SKM-1 (cell line): ENCODE results near the gene DMD.

Source experiments
- DNase-seq: peaks from one replicate; lab custom pipeline; 2025; ENCODE audit not compliant: unreplicated experiment; lab: John Stamatoyannopoulos, UW

DMD gene

DNA sequence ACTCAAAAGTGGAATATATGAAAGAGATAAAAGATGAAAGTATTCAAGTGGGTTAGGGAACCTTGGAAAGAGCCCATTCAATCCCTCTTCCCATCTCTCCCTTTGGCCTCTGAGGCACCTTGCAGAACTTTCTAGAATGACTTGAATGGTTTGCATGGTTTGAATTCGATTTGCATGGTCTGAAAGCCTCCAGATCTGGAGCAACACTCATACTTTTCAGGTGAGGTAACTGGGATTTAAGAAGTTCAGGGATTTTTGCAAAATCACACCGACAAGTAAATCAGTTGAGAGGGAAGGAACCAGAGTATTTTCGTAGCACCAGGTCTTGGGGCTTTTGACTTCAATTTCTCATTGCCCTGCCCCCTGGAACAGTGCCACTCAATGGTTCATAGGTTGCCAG is 1663.5 kb downstream of the DMD start:
- DNase-seq = no peak

DNA sequence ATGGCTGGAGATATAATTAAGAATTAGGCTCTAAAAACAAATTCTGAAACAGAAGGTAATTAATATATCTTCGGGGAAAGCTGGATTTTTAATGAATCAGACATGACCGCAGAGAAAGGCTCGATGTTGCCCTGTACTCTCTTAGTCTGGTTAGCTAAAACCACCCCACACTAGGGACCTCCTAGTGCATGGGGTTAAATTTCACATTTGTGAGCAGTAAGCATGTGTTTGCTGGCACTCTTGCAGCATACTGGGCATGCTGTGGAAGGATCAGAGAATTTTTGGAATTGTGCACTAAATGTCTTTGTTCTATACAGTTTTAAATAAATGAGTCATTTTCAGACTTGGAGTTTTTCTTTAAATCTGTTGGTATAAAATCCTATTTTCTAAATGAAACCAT is 1663.9 kb downstream of the DMD start:
- no peak for DNase-seq

DNA sequence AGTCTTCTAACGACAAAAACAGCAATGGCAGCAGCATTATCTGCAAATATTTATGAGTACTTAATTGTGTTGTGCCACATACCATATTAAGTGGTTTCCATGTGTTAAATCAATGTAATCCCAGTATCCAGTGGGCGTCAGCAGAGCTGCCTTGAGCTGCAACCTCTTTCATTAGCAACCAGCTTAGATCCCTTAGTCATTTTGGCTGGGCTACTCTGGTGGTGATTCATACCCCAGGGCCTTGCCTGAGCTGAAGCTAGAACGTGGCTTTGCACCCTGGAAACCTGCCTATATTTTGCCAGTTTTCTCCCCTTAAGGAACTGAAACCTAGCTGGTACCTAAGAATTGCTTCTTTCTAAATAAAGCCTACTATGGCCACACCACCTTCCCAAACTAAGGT is 1665.2 kb downstream of the DMD start:
- no peak for DNase-seq

DNA sequence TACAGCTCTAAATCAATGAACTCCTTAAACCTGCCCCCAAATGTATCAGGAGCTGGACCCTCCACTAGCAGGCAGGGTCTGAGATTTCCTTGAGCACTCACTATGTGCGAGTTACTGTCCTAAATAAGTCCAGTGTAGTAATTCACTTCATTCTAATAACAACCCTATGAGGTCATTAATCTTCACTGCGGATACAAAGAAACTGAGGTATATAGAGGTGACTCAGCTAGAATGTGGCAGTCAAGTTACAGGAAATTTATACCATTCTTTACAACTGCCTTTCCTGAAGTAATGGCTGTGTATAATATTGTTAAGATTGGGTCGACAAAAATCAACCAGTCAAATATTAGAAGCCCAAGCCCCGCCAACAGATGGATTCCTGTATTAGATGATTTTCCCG is 1665.6 kb downstream of the DMD start:
- no peak for DNase-seq

DNA sequence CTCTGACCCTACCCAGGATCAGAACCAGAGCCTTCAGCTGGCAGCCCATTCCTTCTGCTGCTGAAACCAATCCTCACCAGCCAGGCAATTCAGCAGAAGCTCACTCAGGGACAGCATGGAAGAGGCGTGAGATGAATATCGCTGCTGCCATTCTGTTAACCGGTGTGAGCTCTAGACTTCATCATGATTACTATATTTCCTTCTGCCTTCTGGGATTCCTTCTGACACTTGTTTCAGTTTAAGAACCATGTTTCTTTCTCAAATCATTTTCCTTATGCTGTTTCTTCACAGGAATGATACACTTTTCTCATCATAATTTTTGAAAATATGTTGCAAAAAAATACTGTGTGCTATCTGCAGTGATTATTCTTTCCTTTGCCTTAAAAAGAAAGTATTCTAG is 1666.2 kb downstream of the DMD start:
- DNase-seq = no peak

DNA sequence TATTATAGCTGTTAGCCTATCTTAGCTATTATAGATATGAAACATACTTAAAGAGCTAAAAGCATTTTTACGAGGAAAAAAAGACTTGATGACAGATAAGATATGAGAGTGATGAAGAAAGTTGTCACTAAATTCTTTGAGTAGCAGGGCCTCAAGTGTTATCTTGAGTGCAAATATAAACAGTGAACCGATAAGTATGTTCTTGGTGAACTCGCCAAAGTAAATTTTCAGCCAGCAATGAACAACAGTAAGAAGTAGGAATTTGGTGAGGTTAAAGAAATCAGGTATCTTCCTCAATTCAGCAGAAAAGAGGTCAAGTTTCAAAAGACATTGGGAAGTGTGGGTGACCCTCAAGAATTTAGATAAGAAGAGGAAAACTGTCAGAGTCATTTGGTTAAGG is 1667.7 kb downstream of the DMD start:
- no peak for DNase-seq

DNA sequence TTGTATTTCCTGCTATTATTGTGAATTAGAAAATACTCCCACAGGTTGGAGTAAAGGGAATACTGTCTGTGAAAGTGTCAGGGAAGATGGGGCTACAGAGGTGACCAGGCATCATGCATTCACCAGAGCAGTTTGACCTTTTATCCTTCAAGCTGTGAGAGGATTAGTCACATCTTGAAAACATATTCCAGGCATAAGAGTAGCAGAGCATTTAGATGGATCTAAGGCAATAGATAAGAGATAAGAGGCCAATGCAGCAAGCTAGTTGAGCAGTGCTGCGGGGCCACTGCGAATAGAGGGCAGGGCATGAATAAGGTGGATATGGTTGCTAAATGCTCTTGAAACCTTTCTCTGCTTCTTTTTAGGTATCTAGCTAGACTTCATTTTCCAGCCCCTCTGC is 1668.8 kb downstream of the DMD start:
- DNase-seq = no peak

DNA sequence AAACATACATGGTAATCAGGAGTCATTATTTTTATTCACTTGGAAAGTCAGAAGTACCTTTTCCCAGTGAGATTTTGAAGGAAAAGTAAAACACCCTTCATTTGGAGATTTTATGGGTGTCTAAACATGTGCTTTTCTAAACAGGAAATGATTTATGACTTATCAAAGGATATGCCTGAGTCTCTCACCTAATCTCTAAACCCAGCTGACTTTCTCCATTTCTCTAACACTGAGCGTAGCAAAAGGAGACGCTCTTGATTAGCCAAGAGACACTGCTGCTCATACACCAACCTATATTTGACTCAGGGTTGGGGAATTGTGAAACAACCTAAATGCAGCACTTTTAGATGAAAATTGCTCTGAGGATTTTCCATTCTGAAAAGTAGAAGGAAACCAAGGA is 1671.0 kb downstream of the DMD start:
- DNase-seq = no peak

DNA sequence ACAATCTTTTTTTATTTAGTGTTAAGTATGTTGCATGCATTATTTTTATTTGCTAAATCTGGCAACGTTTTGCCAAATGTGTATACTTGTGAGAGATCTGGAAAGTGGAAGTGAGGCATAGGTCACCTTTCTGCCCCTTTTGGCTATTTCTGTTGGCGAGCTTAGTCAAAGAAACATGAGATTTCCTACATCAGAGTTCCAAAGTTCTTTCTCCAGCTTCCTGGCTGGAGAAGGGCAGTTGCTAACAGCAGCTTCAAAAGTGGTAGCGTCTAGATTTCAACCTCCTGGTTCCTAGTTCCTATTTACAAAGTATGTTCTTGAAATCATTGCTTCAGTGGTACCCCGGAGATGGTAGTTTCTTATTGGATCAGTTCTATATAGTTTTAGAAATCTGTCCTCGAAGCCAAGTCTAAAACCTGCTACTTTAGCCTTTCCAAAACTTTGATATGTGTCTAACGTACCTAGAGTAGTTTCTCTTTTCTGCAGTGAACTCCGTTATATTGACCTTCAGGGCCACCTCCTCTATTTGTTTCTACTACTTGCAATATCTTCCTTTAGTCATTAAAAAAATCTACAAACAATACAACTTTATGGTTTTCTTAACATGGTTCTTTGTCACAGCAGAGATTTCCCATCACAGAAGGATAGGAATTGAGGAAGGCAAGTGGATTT is 1683.8 kb downstream of the DMD start:
- DNase-seq = no peak

DNA sequence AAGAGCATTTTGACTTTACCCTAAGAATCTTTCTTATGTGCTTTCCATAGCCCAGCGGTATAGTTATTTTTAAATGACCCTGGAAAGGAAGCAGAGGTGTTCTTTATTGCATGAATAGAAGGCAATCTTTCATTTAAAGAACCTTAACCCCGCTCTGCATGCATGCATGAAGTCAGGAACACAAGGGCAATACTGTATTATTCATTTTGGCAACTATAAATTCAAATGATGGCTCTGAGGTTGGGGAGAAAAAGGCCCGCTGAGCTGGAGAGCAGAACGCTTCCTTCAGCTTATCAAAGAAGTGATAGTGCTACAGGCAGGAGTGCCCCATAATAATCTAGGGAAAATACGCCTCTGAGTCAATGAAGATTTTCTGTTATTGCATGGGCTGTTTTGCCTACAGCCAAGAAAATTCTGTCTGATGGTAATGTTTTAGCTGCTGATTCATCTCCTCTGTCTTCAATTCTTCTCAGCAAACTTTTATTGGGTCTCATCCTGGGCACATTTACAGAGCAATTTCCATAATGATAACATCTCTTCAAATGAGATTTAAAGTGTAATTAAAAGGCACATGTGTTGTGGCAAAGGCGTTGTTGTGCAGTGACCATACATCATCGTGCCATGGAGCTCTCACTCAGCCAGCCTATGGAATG is 1687.3 kb downstream of the DMD start:
- DNase-seq = no peak

DNA sequence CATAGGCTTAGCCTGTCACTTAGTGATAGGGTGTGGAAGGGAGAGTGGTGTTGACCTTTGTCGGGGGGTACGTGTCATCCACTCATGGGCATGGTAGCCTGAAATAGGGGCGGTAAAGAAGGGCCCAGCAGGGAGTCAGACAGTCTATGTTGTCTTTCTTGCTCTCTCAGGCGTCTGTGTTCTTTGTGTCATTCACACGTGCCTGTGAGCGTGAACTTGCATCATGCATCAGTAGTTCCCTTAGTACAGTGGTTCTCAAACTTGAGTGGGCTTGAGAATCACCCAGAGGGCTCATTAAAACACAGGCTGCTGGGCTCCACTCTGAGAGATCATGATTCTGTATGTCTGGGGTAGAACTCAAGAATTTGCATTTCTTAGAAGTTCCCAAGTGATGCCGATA is 1688.6 kb downstream of the DMD start:
- no peak for DNase-seq

DNA sequence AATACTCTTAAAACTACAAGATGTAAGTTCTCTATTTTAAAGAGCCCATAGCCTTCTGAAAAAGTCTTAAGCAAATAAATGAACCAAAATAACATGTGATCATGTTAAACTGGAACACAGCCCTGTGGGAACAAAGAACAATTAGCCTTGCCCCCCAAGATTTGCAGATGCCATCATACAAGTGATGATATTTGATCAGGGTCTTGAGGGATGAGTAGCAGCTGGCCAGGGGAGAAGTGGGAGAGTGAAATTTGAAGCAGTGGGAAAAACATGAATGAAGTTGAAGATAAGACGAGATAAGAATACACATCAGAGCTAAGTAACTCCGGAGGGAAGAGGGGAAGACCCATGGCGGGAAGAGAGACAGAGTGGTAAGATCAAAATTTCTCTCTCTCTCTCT is 1689.4 kb downstream of the DMD start:
- DNase-seq = no peak

DNA sequence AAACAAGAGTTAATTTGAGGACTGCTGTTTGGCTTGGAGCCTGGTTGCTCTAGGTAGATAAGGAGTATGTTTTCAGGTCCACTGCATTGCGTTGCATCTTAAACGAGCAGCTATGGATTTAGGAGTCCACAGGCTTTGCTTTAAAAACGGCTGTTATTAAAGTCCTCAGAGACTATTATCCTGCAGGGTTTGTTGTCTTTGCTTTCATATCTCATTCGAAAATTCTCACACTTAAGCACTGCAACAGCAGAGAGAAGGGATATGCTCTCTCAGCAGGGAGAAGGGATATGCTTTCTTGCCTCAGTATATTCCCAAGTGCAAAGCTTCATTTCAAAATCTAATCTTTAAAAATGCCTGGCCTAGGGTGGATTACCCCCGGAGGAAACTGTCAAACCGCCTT is 1694.8 kb downstream of the DMD start:
- no peak for DNase-seq

DNA sequence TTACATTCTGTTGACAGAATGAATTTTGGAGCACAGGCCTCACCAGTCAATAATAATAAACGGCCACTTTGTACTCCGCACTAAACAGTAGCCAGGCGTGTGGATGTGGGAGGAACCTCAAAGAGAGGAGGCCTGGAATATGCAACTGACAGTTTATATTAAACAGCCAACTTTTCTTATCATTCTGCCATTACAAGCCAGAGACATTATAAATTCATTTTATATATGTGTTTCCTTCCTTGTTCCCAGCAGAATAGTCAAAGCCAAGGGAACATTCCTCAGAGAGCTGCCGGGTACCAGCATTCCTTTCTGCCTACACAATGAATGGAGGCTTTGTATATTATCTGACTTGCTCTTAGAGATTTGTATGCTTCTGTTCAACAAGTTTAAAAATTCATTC is 1703.0 kb downstream of the DMD start:
- DNase-seq = no peak

DNA sequence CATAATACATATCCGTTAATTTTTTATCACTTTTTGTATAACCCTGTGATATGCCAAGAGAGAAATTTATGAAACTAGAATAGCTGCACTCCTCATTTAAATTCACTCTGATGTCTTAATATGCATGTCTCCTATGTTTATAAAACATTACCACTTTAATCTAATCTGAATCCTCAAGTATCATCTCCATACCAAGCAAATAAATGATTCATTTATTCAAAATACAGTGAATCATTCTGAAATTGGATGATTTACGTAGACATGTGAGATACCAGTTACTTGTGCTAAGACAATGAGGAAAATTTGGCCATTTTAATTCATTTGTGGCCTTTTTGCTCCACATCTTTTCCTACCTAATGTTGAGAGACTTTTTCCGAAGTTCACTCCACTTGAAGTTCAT is 1704.4 kb downstream of the DMD start:
- no peak for DNase-seq

DNA sequence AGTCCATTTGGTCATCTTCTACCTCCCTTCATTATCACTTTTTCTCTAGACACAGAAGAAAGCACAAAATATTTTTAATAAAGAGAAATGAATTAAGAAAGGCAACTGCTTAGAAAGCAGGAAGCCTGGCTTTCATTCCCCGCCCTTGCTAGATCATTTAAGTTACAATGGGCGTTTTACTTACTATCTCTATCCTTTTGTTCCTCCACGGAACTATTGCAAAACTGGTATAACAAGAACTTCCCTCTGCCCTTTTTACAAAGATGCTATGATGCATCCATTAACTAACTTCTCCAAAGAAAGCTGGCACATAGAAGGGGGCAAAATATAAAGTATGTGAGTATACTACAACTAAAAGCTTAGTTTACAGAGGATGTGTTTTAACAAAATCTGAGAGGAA is 1705.0 kb downstream of the DMD start:
- DNase-seq = no peak

DNA sequence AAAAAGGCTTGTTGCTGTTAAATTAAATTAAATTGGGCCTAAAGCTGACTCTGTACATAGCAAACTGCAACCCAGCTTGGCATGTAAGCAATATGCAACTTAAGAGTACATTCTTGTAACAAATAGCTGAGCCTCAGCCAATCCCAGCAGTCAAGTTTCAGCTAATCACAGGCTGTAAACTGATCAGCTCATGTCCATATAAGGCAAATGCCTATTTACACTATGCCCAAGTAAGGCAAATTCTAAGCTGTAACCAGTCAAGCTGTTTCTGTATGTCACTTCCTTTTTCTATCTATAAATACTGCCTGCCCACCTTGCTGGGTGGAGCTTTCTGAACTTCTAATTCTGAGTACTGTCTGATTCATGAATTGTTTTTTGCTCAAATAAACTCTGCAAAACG is 1710.4 kb downstream of the DMD start:
- DNase-seq = no peak

DNA sequence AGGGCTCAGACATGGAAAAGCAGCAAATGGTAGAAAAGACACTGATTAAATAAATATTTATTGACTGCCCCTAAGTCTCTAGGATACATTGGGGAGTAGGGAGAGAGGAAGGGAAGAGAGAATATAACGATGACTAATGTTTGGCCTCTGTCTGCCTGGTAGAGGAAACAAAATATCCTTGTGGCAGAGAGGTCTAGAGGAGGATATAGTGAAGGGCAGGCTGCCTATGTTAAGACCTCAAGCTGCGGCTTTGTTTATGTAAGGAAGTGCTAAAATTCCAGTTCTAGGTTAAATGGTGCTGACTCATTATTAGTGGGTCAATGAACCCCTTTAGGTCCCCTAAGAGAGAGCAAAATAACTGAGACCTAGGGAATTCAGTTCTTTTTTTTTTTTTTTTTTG is 1712.2 kb downstream of the DMD start:
- no peak for DNase-seq

DNA sequence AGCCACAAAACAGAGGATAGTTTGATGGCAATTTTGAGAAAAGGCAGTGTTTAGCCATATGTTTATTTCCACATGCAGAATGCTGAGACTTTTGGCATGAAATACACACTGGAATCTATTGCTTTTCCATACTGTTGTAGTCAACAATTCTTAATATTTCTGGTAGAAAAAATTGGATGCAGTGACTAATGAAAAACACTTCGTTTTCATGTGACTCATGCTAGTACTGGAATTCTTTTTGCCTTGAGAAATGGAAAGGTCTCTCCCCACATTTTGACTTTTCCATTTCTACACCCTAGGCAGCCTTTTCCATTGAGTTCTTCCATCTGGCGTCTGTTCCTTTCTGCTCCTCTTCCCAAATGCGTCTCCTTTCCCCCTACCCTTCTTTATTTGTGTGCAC is 1714.3 kb downstream of the DMD start:
- no peak for DNase-seq

DNA sequence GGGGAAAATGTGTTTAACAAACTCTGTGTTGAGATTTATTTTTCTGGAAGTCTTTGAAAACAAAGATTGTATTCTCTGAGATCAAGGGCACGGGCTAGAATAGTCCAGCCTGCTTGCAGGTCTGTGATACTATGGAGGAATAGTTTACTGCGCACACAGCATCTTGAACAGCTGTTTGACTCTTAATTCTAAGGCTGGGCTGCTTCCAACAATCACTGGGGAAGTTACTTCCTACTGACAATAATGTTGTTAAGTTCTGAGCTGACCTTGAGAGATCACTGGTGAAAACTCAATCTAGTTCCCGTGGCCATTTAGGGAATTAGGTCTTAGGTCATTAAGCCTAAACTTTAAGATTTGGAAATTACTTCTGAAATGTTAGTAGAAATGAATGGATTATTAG is 1723.4 kb downstream of the DMD start:
- DNase-seq = no peak

DNA sequence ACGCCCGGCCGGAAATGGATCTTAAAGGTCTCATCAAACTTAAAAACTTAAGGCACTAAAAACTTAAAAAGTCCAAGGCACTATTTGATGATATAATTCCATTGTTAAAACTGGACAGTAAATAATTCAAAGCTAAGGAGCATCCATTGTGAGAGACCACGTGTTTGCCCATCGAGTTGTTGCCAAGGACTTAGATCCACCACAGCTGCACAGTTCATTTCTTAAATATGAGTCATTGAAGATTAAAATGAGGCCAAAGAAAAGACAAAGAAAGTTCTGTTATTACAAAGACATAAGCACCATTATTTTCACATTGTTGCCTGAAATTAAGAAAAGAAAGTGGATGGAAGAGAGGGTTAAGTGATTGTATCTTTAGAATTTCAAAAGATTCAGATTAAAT is 1728.0 kb downstream of the DMD start:
- DNase-seq = no peak

DNA sequence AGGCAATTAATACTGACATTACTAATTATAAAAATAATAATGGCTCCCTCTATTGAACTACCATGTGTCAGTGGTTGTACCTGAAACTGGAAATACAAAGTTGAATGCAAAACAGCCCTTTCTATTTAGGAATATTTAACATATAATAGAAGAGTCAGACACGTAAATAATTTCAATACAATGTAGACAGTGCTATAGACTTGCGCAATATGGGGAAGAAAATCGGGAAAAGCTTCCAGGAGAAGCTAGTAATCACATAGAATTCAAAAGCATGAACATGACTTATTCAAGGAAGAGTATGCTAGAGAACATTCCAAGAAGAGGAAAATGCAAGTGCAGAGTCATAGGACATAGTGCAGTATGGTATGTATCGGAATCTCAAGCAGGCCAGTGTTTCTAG is 1730.7 kb downstream of the DMD start:
- DNase-seq = no peak

DNA sequence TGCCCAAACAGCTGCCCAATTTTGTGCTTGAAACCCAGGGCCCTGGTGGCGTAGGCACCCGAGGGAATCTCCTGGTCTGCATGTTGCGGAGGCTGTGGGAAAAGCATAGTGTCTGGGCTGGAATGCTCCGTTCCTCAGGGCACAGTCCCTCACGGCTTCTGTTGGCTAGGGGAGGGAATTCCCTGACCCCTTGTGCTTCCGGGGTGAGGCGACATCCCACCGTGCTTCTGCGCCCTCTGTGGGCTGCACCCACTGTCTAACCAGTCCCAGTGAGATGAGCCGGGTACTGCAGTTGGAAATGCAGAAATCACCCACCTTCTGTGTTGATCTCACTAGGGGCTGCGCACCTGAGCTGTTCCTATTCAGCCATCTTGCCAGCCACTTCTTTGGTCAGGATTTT is 1740.1 kb downstream of the DMD start:
- DNase-seq = no peak
